Brain pericyte (primary cell): ENCODE data around the gene ZNF43.
"Not testable (repeated sequence)": the region's sequence is repeated elsewhere in the genome, so short reads cannot be mapped to it uniquely, and the experiment has no call there.

ENCODE experiments used
- DNase-seq: peaks from one replicate; pipeline ENCODE4 v3.0.0-alpha.2; 2012; ENCODE audit warnings: low read depth, low spot score

Gene ZNF43

DNA sequence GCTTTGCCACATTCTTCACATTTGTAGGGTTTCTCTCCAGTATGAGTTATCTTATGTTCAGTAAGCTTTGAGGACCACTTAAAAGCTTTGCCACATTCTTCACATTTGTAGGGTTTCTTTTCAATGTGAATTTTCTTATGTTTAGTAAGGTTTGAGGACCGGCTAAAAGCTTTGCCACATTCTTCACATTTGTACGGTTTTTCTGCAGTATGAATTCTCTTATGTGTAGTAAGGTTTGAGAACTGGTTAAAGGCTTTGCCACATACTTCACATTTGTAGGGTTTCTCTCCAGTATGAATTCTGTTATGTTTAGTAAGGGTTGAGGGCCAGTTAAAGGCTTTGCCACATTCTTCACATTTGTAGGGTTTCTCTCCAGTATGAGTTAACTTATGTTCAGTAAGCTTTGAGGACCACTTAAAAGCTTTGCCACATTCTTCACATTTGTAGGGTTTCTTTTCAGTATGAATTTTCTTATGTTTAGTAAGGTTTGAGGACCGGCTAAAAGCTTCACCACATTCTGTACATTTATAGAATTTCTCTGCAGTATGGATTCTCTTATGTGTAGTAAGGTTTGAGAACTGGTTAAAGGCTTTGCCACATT is 27.5 kb downstream of the ZNF43 start:
- not testable (repeated sequence) for DNase-seq

DNA sequence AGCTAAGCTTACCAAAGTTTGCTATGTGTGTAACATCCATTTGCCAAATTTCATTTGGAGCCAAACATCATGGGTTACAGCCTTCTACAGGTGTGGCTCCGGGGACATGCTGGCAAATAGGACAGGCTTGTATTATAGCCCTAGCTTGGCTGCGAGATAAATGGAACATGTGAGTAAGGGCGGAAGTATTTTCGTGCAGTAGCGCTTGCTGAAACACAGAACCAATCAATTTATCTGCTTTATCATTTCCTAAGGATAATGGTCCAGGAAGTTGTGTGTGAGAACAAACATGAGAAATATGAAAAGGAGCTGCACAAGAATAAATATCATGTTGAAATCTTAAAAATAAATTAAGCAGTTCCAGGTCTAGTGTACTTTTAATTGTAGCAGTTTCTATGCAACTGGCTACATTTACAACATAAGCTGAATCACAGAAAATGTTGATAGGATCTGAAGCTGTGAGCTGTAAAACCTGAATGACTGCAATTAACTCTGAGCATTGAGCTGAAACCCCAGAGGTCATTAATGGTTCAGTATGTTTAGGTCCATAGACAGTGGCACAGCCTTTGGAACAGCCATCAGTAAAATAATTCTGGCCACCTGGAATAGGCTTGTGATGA is 46.4 kb downstream of the ZNF43 start:
- DNase-seq: no peak

DNA sequence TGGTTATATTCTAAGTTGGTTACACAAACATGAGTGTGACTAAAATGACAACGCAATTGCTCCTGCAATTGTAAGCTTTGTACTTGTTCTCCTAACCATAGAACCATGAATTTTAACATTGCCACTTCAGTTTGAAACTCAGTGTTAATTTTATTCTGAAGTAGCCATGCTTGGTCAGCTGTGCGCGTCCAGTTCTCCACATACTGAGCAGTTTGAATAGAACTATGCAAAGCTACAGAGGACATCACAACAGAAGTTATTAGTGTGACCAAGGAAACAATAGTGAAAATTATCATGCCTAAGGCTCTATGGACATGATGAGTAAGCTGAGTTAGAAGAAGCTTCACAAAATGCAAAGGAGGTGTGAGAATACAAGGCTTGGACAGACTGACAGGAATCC is 49.0 kb downstream of the ZNF43 start:
- no peak for DNase-seq

DNA sequence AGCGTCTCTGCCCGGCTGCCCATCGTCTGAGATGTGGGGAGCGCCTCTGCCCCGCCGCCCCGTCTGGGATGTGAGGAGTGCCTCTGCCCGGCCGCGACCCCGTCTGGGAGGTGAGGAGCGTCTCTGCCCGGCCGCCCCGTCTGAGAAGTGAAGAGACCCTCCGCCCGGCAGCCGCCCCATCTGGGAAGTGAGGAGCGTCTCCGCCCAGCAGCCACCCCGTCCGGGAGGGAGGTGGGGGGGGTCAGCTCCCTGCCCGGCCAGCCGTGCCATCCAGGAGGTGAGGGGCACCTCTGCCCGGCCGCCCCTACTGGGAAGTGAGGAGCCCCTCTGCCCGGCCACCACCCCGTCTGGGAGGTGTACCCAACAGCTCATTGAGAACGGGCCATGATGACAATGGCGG is 60.2 kb downstream of the ZNF43 start:
- DNase-seq: not testable (repeated sequence)

DNA sequence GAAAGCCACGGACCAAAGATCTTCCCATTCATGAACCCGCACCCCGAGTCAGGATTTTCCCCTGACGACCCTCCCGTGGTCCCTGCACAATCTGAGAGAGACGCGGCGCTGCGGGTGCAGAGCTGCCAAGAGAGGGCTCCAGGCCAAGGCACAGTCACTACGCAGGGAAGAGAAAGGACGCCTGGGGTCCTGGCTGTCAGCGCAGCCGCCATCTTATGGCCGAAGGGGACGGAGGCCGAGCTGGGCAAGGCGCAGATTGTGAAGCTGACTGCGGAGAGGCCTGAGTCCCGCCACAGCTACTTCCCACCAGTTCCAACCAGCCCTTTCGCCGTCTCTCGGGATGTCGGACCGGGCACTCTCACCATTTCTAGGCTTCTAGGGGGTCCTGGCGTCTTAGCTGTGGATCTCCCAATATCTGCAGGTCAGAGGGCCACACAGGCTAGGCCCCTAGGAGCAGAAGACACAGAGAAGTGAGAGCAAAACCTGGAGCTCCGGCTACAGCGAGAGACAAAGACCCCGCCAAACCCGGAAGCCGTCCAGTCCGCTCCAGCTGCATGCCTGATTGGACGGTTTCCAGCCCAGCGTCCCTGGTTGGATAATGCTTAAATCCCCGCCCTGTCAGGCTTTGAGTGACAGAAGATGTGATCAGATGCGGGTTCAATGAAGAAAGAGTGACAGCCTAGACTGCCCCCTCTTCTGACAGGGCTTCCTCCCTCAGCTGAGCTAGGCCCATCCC is 68.7 kb downstream of the ZNF43 start, which contains the start of gene ZNF100:
ZNF100 (minus strand) TSS at position 515 of the 736 bp plus-strand sequence; CDS start at position 365, 150 bp downstream.
- DNase-seq: peak; percentile 69

DNA sequence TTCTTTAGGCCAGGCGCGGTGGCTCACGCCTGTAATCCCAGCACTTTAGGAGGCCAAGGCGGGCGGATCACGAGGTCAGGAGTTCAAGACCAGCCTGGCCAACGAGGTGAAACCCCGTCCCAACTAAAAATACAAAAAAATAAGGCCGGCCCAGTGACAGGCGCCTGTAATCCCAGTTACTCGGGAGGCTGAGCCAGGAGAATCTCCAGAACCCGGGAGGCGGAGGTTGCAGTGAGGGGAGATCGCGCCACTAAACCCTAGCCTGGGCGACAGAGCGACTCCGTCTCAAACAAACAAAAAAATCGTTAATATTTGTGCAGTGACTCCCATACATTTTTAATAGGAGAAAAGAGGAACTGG is 69.3 kb downstream of the ZNF43 start:
- DNase-seq: not testable (repeated sequence)

DNA sequence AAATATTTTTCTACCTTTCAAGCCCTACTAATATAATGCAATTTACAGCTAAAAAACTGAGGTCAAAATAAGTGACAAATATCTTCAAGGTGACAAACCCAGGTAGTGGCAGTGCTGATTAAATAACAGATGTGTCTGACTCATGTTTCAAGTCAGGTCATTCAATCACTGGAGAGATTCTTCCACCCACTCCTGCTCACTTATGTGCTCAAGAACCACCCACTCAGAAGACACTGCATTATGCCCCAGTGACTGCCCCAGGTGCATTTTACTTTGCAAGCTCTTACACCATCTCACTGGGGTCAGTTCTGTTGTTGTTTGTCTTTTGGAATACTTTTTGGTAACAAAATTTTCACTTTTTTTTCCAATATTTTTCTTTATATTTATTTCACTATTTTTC is 70.8 kb downstream of the ZNF43 start:
- DNase-seq: no peak

DNA sequence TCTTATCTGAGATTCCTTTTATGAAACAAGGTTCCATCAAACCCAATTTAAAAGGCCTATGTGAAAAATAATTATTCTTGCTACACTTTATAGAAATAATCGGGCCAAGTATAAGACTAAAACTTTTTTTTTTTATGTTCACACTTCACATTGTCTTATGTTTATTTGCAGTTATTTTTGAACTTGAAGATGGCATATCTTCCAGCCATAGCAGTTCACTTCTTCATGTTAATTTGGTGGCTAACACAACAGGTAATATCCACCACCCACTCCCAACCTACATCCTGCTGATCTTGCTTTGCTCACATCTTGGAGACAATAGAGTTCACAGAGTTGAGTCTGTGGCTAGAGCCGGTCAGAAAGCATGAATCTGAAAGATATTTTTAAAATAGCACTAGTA is 74.4 kb downstream of the ZNF43 start:
- not testable (repeated sequence) for DNase-seq

DNA sequence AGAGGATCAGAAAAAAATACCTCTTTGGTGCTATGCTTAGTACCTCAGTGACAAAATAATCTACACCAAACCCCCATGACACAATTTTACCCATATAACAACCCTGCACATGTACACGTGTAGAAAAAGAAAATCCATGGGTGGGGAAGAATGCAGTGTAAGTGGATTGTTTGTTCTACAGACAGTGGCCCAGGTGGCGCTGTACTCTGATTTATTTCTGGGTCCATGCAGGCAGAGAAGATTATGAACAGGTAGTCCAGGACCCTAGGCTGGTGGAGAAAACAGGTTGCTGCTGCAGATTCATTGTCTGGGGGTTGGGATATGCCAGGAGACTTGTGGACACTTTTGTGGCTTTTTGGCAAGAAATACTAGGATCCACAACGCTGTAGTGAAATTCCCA is 77.7 kb downstream of the ZNF43 start:
- no peak for DNase-seq

DNA sequence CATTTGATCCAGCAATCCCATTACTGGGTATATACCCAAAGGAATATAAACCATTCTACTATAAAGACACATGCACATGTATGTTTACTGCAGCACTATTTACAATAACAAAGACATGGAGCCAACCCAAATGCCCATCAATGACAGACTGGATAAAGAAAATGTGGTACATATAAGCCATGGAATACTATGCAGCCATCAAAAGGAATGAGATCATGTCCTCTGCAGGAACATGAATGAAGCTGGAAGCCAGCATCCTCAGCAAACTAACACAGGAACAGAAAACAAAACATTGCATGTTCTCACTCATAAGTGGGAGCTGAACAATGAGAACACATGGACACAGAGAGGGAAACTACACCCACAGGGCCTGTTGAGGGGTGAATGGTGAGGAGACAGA is 80.4 kb downstream of the ZNF43 start:
- DNase-seq: not testable (repeated sequence)
